ENCODE measurements around the gene GPR158.
A peak's percentile ranks its signal among the peaks of the same experiment; 100 is the strongest.

Gene GPR158

DNA sequence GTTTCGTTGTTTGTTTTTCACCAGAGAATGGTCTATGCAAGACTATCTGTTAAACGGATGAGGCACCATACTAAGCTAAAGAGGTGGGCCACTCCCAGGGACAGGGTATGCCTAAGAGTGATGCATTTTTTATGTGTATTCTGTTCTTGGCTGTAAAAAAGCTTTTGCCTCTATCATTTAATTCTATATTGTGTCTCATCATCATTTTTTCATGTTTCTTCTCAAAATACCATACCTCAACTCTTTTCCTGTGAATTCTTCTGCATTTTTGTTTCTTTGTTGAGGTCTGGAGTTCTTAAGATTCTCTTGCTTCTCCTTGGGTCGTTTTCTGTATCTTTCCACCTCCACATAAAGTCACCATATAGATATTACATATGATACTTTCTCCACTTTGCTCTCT is 357.4 kb downstream of the GPR158 start:
- no peak overlapping the region for H3K4me3 ChIP-seq (ENCODE audit: low read depth, low read length)
- DNase-seq (ENCODE audit: low read depth): no peak

DNA sequence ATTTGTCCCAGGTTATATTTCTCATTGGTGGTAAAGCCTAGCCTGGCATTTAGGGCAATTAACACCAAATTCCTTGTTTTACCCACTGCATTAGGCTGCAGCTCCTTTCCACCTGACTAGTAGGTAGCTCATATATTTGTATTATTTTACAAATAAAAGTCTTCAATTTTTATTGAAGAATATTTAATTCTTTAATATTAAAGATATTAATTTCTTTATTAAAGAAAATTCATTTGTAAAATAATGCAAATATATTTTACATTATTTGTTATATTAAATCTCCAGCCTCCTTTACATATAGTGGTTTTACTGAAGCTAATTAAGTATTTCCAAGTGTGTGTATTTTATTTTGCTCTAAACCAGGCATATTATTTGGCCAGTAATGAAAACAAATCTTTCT is 361.2 kb downstream of the GPR158 start:
- DNase-seq (ENCODE audit: low read depth): no peak
- H3K4me3 ChIP-seq (ENCODE audit: low read depth, low read length): no peak overlapping the region

DNA sequence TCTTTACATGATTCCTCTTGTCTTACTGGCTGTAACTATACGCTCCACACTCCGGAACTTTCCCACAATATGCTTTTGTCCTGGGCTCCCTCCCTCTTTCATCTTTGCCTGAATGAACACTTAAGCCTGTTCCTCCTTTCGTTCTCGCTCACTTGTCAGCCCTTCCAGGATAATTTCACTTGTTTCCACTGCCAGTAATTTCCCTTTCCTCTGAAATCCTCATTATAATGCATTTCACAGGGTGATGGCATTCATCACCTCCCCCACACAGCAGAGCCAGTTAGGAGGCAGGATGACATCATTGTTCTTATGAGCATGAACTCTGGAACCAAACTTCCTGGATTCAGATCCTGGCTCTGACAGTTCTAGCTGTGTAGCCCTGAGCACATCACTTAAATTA is 372.6 kb downstream of the GPR158 start:
- peak; percentile 34 for DNase-seq (ENCODE audit: low read depth)
- H3K4me3 ChIP-seq (ENCODE audit: low read depth, low read length): no peak overlapping the region

DNA sequence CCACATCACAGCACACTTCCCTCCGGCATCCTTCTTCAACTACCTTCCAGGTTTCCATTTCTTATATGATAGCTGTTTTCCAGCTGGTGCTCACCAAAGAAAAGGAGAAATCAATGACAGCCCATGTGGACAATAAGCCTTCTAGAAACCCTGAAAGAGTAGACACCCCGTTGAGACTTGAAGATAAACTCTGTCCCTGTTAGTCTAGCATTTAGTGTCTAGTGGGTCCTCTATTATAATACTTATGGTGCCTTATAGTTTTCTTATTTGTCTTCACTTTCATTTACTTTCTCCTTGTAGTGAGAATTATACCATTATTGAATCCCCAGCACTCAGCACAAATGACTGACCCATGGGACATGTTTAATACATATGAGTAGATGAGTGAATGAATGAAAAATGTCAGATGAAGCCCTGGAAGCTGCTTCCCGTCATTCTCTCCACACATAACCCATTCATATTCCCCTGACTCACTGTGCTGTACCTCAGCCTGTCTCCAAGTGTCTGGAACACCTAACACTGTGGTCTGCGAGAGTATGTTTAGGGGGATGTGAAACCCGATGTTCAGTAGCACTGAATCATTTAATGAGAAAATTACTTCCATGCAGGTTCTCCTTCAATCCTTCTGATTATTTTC is 377.6 kb downstream of the GPR158 start:
- DNase-seq (ENCODE audit: low read depth): peak; percentile 56
- no peak overlapping the region for H3K4me3 ChIP-seq (ENCODE audit: low read depth, low read length)

DNA sequence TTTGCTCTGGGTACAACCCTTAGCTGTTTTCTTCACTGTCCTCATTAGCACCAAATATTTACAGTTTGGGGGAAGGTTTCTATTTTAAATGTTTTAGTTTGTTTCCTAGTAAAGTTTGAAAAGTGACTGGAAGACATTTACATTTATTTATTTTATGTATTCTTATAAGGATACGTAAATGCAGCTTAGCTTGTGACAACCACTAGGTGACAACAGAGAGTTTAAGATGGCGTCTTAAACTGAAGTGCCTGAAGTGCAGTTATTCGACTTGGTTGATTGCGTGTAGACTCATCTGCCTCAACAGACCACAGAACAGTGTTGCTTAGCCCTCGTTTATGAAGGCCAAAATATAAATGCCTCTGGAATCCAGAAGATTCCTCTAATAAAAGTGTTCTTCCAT is 381.1 kb downstream of the GPR158 start:
- DNase-seq (ENCODE audit: low read depth): no peak
- H3K4me3 ChIP-seq (ENCODE audit: low read depth, low read length): no peak overlapping the region

DNA sequence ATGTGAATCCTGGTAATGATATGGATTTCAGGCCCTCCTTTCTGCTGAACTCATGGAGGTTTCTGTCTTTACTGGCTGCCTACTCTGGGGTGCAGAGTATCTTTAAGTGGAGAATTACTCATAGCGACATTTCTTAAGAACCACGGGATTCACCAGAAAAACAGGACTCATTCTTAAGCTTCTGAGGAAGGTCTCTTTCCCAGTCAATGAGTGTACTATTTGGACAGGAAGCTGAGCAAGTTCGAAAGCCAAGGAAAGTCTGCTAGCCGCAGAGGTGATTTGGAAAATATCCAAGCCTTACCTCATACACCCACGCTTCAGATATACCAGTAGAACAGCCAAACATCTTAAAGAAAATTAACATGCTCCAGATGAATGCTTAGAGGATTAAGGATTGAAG is 381.7 kb downstream of the GPR158 start:
- H3K4me3 ChIP-seq (ENCODE audit: low read depth, low read length): no peak overlapping the region
- DNase-seq (ENCODE audit: low read depth): peak; percentile 92

DNA sequence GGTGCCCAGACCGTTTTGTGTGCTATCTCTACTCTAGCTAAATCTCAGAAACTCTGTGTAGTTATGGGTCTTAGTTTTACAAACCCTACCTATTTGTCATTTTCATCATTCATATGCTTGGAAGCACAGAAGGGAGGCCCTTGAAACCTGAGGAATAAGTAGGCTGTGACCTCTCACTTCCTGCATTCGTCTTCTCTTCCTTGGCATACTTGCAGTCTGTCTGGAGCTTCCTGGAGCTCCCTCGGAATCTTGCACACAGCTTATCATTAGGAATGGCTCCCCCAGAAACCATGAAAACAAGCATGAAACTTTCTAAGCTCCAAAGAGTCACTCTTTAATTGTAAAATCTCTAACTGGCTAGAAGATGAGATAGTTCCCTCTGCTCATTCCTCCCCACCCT is 382.3 kb downstream of the GPR158 start:
- no peak overlapping the region for H3K4me3 ChIP-seq (ENCODE audit: low read depth, low read length)
- DNase-seq (ENCODE audit: low read depth): no peak

DNA sequence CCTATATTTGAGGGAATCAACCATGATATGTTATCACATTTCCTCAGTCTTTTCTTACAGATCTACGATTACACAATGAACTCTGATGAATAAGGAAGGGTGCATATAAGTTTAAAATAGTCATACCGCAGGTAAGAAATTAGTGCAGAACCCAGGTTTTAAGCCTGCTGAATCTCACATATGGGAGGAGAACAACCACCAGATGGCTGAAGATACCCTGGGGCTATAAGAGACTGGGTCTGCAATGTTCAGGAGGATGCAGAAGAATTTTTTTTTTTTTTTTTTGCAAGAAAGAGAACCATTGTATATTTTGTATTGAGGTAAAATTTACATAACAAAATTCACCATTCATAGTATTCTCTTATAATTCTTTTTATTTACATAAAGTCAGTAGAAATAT is 387.0 kb downstream of the GPR158 start:
- H3K4me3 ChIP-seq (ENCODE audit: low read depth, low read length): no peak overlapping the region
- no peak for DNase-seq (ENCODE audit: low read depth)

DNA sequence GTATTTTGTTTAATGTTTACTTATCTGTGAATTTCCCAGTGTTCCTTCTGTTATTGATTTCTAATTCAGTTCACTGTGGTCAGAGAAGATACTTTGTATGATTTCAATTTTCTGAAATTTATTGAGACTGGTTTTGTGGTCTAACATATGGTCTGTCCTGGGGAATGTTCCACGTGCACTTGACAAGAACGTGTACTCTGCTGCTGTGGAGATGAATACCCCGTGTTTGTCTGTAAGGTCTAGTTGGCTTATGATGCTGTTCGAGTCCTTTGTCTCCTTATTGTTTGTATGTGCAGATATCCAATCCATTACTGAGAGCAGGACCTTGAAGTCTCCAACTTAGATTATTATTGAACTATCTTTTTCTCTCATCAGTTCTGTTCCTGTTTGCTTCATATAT is 387.7 kb downstream of the GPR158 start:
- no peak for DNase-seq (ENCODE audit: low read depth)
- H3K4me3 ChIP-seq (ENCODE audit: low read depth, low read length): no peak overlapping the region

DNA sequence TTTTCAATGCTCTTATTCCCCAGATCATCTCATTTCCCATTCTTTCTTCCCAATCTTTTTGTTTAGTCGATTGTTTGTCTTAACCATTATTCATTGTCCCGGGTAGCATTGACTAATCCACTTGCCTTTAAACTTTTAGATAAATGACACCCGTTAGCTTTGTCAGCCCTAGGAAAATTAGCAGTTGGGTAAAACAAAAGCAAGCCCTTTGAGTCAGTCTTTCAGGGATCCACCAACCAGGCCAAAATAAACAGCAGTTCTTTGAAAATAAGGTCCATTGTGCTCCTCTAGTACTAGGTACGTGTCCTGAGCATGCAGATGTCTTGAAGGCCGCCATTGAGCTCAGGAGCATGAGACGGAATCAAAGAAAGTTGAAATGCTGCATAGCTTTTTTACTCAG is 389.6 kb downstream of the GPR158 start:
- H3K4me3 ChIP-seq (ENCODE audit: low read depth, low read length): no peak overlapping the region
- no peak for DNase-seq (ENCODE audit: low read depth)

DNA sequence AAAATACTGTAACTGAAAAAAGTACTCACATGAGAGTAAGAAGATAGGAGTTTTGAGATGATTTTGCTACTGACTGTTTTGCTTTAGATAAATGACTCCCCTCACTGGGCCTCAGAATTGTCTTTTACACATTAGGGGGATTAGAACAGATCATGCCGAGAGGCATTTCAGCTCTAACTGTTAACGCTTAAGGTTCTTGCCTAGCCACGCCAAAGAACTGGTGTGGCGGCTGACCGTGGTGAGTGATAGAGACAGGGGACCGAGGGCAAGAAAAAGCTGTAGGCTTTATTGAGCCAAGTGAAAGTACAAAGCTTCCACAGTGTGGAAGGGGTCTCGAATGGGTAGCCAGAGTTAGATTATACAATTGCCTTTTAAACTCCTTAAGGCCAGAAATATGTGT is 390.8 kb downstream of the GPR158 start:
- no peak for DNase-seq (ENCODE audit: low read depth)

DNA sequence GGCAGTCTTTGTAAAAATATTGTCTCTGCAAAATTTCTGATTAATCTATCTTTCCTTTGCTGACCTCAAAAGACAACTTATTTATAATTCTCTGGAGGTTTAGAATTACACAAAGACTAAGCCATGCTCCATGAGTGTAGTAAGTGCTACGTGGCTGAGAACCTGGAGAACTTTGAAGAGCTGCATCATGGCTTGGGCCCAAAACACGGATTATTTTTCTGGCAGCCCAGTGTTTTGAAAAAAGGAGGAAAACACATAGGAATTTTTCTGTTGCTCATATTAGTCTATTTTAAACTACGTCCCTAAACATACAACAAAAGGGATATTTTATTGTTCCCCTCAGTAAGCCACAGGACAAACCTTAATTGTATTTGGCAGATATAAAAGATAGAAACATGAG is 398.5 kb downstream of the GPR158 start:
- H3K4me3 ChIP-seq (ENCODE audit: low read depth, low read length): no peak overlapping the region
- DNase-seq (ENCODE audit: low read depth): no peak

More for the DNA sequence above, 390.8 kb downstream of the GPR158 start:
- no peak overlapping the region for H3K4me3 ChIP-seq (ENCODE audit: low read depth, low read length)

DNA sequence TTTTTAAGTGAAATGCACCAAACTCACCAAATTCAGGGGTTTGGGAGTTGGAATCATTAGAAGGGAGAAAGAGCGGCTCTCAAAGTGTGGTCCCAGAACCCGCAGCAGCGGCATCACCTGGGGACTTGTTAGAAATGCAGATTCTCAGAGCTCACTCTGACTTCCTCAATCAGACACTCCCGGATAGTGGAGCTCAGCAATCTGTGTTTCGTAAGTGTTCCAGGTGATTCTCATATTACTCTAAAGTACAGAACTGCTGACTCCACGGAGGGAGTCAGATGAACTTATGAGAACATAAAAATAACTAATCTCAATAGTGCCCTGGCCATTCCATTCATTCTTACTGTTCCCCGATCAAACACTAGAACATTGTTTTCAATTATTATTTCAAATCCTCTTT is 400.5 kb downstream of the GPR158 start:
- DNase-seq (ENCODE audit: low read depth): no peak
- H3K4me3 ChIP-seq (ENCODE audit: low read depth, low read length): no peak overlapping the region

DNA sequence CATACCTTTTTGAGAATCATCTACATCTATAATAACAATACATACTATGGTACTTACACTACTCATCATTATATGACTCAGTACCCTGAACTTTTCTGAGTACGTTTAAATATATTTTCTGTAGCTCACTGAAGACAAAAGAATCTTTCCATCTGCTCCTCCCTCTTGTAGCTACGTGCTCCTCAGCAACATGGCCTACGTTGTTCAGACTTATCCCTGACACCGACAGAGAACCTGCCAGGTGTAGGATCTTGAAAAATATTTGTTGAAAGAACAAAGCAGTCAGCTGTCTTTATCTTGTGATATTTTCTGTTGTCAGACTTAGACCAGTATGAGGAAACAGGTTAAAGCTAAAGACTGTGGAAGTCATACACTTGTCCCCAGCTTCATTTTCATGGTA is 403.3 kb downstream of the GPR158 start:
- H3K4me3 ChIP-seq (ENCODE audit: low read depth, low read length): no peak overlapping the region
- DNase-seq (ENCODE audit: low read depth): no peak

DNA sequence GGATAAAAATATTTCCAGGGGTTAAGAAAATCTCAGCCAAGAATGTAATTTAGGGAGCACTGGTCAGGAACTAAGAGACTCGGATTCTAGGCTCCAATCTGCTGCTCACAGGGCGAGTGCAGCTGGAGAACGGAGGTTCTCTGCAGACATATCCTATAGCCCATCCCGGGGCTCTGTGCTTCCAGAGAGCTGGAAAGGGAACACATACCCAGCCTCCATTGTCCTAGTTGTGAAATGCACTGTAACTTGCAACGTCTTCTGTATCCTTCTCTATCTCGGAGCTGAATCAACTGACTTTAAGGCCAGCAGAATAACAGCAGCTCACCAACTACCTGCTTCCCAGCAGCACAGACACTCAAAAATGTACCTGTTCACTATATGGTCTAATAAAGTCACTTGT is 408.2 kb downstream of the GPR158 start:
- no peak for DNase-seq (ENCODE audit: low read depth)
- no peak overlapping the region for H3K4me3 ChIP-seq (ENCODE audit: low read depth, low read length)

DNA sequence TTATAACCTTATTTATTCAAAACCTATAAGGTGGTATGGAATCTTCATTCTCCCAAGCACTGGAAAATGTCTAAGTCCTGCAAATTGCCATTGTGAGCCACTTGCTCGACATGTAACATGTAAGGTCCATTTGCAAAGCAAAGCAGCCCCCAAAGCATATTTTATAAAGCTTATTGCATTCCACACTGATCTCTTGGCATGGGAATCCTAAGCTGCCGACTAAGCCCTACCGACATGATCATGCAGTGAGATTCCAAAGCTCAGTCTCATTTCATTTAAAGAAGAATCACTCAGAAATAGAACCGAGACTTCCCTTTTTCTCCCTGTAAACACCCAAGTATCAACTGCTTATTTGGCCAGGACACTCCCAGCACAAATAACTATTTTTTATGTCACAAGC is 425.9 kb downstream of the GPR158 start:
- no peak overlapping the region for H3K4me3 ChIP-seq (ENCODE audit: low read depth, low read length)
- no peak for DNase-seq (ENCODE audit: low read depth)

DNA sequence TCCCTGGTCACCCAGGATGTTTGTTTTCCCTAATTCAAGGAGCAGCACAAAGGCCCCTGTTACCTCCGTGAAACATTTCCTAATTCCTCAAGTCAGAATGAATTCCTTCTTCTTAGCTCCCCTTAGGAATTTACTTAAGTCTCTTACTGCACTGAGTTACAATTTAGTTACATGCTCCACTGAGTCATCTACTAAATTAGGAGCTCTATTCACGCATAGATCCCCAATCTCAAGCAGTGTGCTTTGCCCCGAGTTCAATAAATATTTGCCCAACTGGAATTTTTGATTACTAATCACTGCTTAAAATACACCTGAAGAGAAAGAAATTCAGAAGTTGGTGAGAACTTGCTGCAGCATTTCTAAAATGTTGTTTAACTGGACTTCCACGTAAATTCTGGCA is 429.8 kb downstream of the GPR158 start:
- H3K4me3 ChIP-seq (ENCODE audit: low read depth, low read length): no peak overlapping the region
- DNase-seq (ENCODE audit: low read depth): no peak

DNA sequence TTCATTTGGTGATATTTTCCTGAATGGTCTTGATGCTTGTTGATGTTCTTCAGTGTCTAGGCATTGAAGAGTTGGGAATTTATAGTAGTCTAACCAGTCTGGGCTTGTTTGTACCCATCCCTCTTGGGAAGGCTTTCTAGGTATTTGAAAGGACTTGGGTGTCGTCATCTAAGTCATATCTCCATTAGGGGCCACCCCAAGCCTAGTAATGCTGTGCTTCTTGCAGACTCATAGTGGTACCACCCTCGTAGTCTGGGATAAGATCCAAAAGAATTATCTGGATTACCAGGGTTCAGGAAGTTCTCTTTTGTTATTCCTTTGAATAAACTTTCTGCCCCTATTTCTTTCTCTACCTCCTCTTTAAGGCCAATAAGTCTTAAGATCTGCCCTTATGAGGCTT is 439.9 kb downstream of the GPR158 start:
- H3K4me3 ChIP-seq (ENCODE audit: low read depth, low read length): no peak overlapping the region
- DNase-seq (ENCODE audit: low read depth): no peak

DNA sequence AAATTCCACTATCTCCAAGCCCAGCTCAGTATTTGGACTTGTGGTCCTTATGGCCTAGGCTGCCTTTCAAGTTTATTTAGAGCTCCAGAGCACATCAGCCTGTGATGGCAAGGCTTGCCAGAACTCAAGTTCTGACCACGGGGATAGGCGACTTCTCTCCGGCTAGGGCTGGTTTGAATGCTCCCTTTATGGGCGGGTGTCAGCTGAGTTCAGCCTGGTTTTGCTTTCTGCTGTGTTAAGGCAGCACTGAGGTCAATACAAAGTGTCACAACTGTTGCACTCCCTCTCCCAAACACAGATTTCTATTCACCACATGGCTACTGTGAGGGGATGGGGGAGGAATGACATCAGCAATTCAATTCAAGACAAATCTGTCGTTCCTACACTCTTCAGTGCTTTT is 441.1 kb downstream of the GPR158 start:
- no peak for DNase-seq (ENCODE audit: low read depth)
- H3K4me3 ChIP-seq (ENCODE audit: low read depth, low read length): no peak overlapping the region

DNA sequence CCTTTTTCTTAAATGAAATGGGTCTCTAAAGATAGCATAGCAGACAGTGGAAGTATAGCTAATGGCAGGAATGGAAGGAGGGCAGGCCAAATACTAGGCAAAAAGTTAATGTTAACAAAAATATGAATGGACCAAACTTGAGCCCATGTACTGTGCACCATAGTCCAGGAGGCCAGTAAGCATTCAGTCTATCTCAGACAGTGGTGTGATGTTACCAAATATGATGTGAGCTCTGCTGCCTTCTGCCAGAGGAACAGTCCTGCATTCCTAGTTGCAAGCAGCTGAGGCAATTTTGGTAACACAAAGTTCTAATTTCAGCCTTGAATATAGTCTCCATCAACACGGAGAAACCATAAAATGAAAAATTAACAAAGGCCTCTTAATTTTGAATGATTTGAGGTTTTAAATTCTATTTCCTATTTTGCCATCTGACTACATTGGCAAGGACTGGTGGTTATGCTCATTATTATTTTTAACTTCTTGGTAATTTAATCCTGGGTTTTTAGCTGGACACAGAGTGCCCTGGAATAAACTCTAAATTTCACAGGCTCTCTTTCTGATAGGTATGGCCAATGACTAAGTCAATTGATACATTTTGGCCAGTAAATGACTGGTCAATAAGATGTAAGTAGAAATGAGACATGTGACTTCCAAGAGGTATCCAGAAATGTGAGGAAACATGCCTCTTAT is 442.2 kb downstream of the GPR158 start:
- H3K4me3 ChIP-seq (ENCODE audit: low read depth, low read length): no peak overlapping the region
- DNase-seq (ENCODE audit: low read depth): no peak

DNA sequence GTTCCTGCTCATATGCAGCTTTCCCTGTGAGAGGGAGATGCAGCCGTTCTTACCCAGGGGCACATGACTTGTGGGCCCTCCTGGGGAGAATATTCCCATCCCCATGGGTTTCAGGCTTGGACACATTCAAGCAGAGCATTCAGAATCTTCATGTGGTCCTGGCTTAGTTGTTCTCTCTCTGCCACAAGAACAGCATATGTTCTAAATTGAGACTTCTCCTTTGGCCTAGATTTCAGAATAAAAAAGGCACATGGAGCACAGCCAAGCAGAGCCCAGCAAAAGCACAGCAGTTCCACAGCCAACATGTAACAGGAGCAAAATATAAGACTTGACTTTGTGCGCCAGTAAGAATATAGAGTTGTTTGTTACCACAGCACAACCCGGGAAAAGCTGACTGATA is 452.8 kb downstream of the GPR158 start:
- DNase-seq (ENCODE audit: low read depth): no peak
- H3K4me3 ChIP-seq (ENCODE audit: low read depth, low read length): no peak overlapping the region

DNA sequence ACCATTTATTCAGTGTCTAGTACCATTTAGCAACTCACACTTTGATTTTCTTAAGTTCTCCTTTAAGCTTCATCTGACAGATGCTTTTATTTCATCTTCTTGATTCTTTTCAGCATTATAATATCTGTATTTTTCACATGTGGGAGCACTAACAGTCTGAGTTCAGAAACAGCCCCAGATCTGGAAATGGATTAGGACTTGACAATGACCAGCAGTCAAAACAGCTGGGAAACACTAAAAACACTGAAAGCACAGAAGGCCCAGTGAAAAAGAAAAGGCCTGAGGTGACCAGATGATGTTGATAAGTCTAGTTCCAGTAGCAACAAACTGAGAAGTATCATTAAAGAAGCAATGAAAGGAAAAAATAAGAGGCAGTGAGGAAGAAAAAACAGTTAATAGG is 454.5 kb downstream of the GPR158 start:
- no peak for DNase-seq (ENCODE audit: low read depth)
- no peak overlapping the region for H3K4me3 ChIP-seq (ENCODE audit: low read depth, low read length)
